Upper lobe of left lung (tissue), 4 donors: ENCODE data around the gene OLA1.
A peak's percentile ranks its signal among the peaks of the same experiment; 100 is the strongest.

Experiments used
- EP300 ChIP-seq, 4 donors: sonication (generic); formaldehyde crosslinking; IDR thresholded peaks; one replicate each; pipeline ENCODE4 v1.5.1; 2017; ENCODE audit warnings: antibody characterized with exemption in 4 of 4, control low read depth in 2 of 4
- POLR2A ChIP-seq, 4 donors: fragments of 450-650 bp; IDR thresholded peaks; one replicate each; pipeline ENCODE4 v1.5.1; 2016 to 2017; ENCODE audit warnings: antibody characterized with exemption in 4 of 4, mild to moderate bottlenecking in 2 of 4
- POLR2AphosphoS5 ChIP-seq, 2 donors: sonication (generic); formaldehyde crosslinking; IDR thresholded peaks; one replicate each; pipeline ENCODE4 v1.5.1; 2017; ENCODE audit warnings: antibody characterized with exemption in 2 of 2
- TF ChIP-seq, protein P1 (sequence below), 6 experiments: fragments of 450-650 bp in 4 of 6; fragments of 200-600 bp in 2 of 6; sonication (generic) in 2 of 6; IDR thresholded peaks; one replicate each; pipeline ENCODE4 v1.5.1; 2016 to 2019; ENCODE audit warnings: antibody characterized with exemption in 6 of 6

DNA sequence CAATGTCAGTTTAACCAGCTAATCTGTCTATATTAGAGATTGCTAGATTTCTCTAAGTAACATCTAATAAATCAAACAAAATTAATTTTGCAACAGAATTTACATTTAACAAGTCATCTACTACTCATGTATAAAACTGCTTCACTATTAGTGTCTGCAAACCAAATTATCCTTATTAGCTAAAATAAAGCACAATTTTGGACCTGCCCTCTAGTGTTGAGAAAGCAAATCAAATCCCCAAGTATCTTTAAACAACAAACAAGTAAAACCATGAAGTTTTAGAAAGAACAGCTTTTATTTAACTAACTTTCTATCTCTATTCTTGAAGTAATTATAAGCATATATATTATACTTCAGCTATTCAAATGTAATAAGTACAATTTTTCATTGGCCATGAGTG, 170.1 kb downstream of the OLA1 start:
- TF ChIP-seq POLR2A (IDR thresholded peaks at IDR 0.05) (no peak), POLR2AphosphoS5 (IDR thresholded peaks at IDR 0.05) (no peak), EP300 (IDR thresholded peaks at IDR 0.05) (no peak)
- TF ChIP-seq, protein P1, sequence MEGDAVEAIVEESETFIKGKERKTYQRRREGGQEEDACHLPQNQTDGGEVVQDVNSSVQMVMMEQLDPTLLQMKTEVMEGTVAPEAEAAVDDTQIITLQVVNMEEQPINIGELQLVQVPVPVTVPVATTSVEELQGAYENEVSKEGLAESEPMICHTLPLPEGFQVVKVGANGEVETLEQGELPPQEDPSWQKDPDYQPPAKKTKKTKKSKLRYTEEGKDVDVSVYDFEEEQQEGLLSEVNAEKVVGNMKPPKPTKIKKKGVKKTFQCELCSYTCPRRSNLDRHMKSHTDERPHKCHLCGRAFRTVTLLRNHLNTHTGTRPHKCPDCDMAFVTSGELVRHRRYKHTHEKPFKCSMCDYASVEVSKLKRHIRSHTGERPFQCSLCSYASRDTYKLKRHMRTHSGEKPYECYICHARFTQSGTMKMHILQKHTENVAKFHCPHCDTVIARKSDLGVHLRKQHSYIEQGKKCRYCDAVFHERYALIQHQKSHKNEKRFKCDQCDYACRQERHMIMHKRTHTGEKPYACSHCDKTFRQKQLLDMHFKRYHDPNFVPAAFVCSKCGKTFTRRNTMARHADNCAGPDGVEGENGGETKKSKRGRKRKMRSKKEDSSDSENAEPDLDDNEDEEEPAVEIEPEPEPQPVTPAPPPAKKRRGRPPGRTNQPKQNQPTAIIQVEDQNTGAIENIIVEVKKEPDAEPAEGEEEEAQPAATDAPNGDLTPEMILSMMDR (IDR thresholded peaks at IDR 0.05): peak in 1 of 6 experiments; percentile 26
